Measurements from ENCODE around the gene IL12RB1.

- TF ChIP-seq, protein P1, sequence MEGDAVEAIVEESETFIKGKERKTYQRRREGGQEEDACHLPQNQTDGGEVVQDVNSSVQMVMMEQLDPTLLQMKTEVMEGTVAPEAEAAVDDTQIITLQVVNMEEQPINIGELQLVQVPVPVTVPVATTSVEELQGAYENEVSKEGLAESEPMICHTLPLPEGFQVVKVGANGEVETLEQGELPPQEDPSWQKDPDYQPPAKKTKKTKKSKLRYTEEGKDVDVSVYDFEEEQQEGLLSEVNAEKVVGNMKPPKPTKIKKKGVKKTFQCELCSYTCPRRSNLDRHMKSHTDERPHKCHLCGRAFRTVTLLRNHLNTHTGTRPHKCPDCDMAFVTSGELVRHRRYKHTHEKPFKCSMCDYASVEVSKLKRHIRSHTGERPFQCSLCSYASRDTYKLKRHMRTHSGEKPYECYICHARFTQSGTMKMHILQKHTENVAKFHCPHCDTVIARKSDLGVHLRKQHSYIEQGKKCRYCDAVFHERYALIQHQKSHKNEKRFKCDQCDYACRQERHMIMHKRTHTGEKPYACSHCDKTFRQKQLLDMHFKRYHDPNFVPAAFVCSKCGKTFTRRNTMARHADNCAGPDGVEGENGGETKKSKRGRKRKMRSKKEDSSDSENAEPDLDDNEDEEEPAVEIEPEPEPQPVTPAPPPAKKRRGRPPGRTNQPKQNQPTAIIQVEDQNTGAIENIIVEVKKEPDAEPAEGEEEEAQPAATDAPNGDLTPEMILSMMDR (IDR thresholded peaks at IDR 0.05 in 8 of 11, conservative IDR thresholded peaks at IDR 0.05 in 3 of 11): no peak
- no peak for TF ChIP-seq POLR2AphosphoS5 (IDR thresholded peaks at IDR 0.05)
These were observed 18.0 kb upstream of the IL12RB1 start for GRCh38 chr19:18104793-18105131.
